ENCODE data around the gene LCOR.

The LCOR gene

GRCh38 chr10:96951954-96952353 is 119.9 kb downstream of the LCOR start:
- TF ChIP-seq NFIC (IDR thresholded peaks at IDR 0.05) (no peak), CREB1 (IDR thresholded peaks at IDR 0.05; ENCODE audit: low read depth) (no peak), EGR1 (IDR thresholded peaks at IDR 0.05) (no peak), YY1 (IDR thresholded peaks at IDR 0.05; ENCODE audit: low read depth) (no peak), EP300 (IDR thresholded peaks at IDR 0.05; ENCODE audit: borderline replicate concordance) (no peak), MAX (IDR thresholded peaks at IDR 0.05) (no peak)

- no peak for TF ChIP-seq FOXM1 (IDR thresholded peaks at IDR 0.05; ENCODE audit: borderline replicate concordance, low read depth)
- TF ChIP-seq REST (IDR thresholded peaks at IDR 0.05; ENCODE audit: low read depth): no peak
Measured at GRCh38 chr10:96955794-96956193, 123.7 kb downstream of the LCOR start.

GRCh38 chr10:96958071-96958470 is 126.0 kb downstream of the LCOR start:
- TF ChIP-seq REST (IDR thresholded peaks at IDR 0.05; ENCODE audit: low read depth) (no peak), FOXM1 (IDR thresholded peaks at IDR 0.05; ENCODE audit: borderline replicate concordance, low read depth) (no peak)

GRCh38 chr10:96959733-96960132 is 127.6 kb downstream of the LCOR start:
- no peak for TF ChIP-seq TAF1 (IDR thresholded peaks at IDR 0.05; ENCODE audit: low read depth)
- TF ChIP-seq REST (IDR thresholded peaks at IDR 0.05; ENCODE audit: low read depth): no peak
- TF ChIP-seq NFIC (IDR thresholded peaks at IDR 0.05): no peak
- no peak for TF ChIP-seq EGR1 (IDR thresholded peaks at IDR 0.05)
- no peak for TF ChIP-seq EP300 (IDR thresholded peaks at IDR 0.05; ENCODE audit: borderline replicate concordance)
- TF ChIP-seq TCF12 (IDR thresholded peaks at IDR 0.05; ENCODE audit: low read depth): no peak
- TF ChIP-seq CEBPB (IDR thresholded peaks at IDR 0.05): no peak
- TF ChIP-seq TEAD4 (IDR thresholded peaks at IDR 0.05): no peak
- TF ChIP-seq USF1 (IDR thresholded peaks at IDR 0.05): no peak
- no peak for TF ChIP-seq CREB1 (IDR thresholded peaks at IDR 0.05; ENCODE audit: low read depth)
- no peak for TF ChIP-seq ZBTB7A (IDR thresholded peaks at IDR 0.05; ENCODE audit: low read depth)
- TF ChIP-seq FOXM1 (IDR thresholded peaks at IDR 0.05; ENCODE audit: borderline replicate concordance, low read depth): no peak
- TF ChIP-seq MAX (IDR thresholded peaks at IDR 0.05): no peak

GRCh38 chr10:96960872-96961271 is 128.8 kb downstream of the LCOR start:
- TF ChIP-seq CREB1 (IDR thresholded peaks at IDR 0.05; ENCODE audit: low read depth) (no peak), TCF12 (IDR thresholded peaks at IDR 0.05; ENCODE audit: low read depth) (no peak), YY1 (IDR thresholded peaks at IDR 0.05; ENCODE audit: low read depth) (no peak), REST (IDR thresholded peaks at IDR 0.05; ENCODE audit: low read depth) (no peak), TAF1 (IDR thresholded peaks at IDR 0.05; ENCODE audit: low read depth) (no peak), ZBTB7A (IDR thresholded peaks at IDR 0.05; ENCODE audit: low read depth) (no peak), RAD21 (IDR thresholded peaks at IDR 0.05; ENCODE audit: low read depth) (no peak), TEAD4 (IDR thresholded peaks at IDR 0.05) (no peak), FOXM1 (IDR thresholded peaks at IDR 0.05; ENCODE audit: borderline replicate concordance, low read depth) (no peak), EGR1 (IDR thresholded peaks at IDR 0.05) (no peak), CEBPB (IDR thresholded peaks at IDR 0.05) (no peak), USF1 (IDR thresholded peaks at IDR 0.05) (no peak), EP300 (IDR thresholded peaks at IDR 0.05; ENCODE audit: borderline replicate concordance) (no peak), NFIC (IDR thresholded peaks at IDR 0.05) (no peak), MAX (IDR thresholded peaks at IDR 0.05) (no peak)
